Measurements from ENCODE around the gene MIPOL1. TPM values are rescaled to one million over a fixed set of nuclear protein-coding genes. Genes with fewer than 3 reads are reported as not detected.

MIPOL1 gene
- total RNA-seq, 3 donors from 2014 or later (not counting 1 experiment from before 2014, with no cell fraction given) = not detected

GRCh38 chr14:37501877-37502276 is 304.1 kb downstream of the MIPOL1 start:
- DNase-seq (no peak), ATAC-seq (no peak)
- H3K9me3 ChIP-seq (ENCODE audit: control insufficient read depth, insufficient read depth, low read length) = no peaks in the 10 kb centered on the region
- WGBS (ENCODE audit: insufficient coverage) = 74% methylated on average over 5 of the region's 5 CpGs
- no peaks in the 10 kb centered on the region for H3K4me1 Mint-ChIP-seq
- H3K27ac Mint-ChIP-seq = no peak overlapping the region
- H3K4me3 Mint-ChIP-seq = no peak overlapping the region
- H3K4me3 ChIP-seq (ENCODE audit: low read length) = no peak overlapping the region
- H3K36me3 Mint-ChIP-seq = no peaks in the 10 kb centered on the region
- no peaks in the 10 kb centered on the region for H3K27me3 ChIP-seq (ENCODE audit: control insufficient read depth, insufficient read depth, low read length)
- H3K27ac ChIP-seq (ENCODE audit: low read length) = no peak overlapping the region
- H3K36me3 ChIP-seq (ENCODE audit: control insufficient read depth, insufficient read depth, low read length) = no peaks in the 10 kb centered on the region
- peaks cover 10 to 13% of the 10 kb centered on the region in 2 donors for H3K9me3 Mint-ChIP-seq
- intact Hi-C loops (cut with micrococcal nuclease) = no loop called here
- H3K27me3 Mint-ChIP-seq (ENCODE audit: low read depth in 2 of 2) = no peaks in the 10 kb centered on the region
- no peak for TF ChIP-seq CTCF (IDR thresholded peaks at IDR 0.05)
- H3K4me1 ChIP-seq (ENCODE audit: control insufficient read depth, insufficient read depth, low read length) = no peaks in the 10 kb centered on the region

- Mint-ChIP-seq H3K27ac (no peak overlapping the region), H3K9me3 (peaks cover 14 to 15% of the 10 kb centered on the region in 2 donors), H3K36me3 (no peaks in the 10 kb centered on the region), H3K4me1 (no peaks in the 10 kb centered on the region), H3K27me3 (ENCODE audit: low read depth in 2 of 2) (no peaks in the 10 kb centered on the region), H3K4me3 (no peak overlapping the region)
- no peak overlapping the region for H3K27ac ChIP-seq (ENCODE audit: low read length)
- H3K36me3 ChIP-seq (ENCODE audit: control insufficient read depth, insufficient read depth, low read length) = no peaks in the 10 kb centered on the region
- no peaks in the 10 kb centered on the region for H3K4me1 ChIP-seq (ENCODE audit: control insufficient read depth, insufficient read depth, low read length)
- intact Hi-C loops (cut with micrococcal nuclease) = no loop called here
- no peak overlapping the region for H3K4me3 ChIP-seq (ENCODE audit: low read length)
- 100% methylated on average over 1 of the region's 3 CpGs for WGBS (ENCODE audit: insufficient coverage)
- DNase-seq (no peak), ATAC-seq (no peak)
- no peak for TF ChIP-seq CTCF (IDR thresholded peaks at IDR 0.05)
- H3K9me3 ChIP-seq (ENCODE audit: control insufficient read depth, insufficient read depth, low read length) = no peaks in the 10 kb centered on the region
- H3K27me3 ChIP-seq (ENCODE audit: control insufficient read depth, insufficient read depth, low read length) = no peaks in the 10 kb centered on the region
Observed at GRCh38 chr14:37508503-37508902, 310.8 kb downstream of the MIPOL1 start.

- Mint-ChIP-seq H3K9me3 (peaks cover 12 to 16% of the 10 kb centered on the region in 2 donors), H3K27me3 (ENCODE audit: low read depth in 2 of 2) (no peaks in the 10 kb centered on the region), H3K4me1 (no peaks in the 10 kb centered on the region), H3K4me3 (no peak overlapping the region), H3K36me3 (no peaks in the 10 kb centered on the region), H3K27ac (no peak overlapping the region)
- no peak for ATAC-seq
- Histone ChIP-seq H3K4me1 (ENCODE audit: control insufficient read depth, insufficient read depth, low read length) (no peaks in the 10 kb centered on the region), H3K4me3 (ENCODE audit: low read length) (no peak overlapping the region), H3K36me3 (ENCODE audit: control insufficient read depth, insufficient read depth, low read length) (no peaks in the 10 kb centered on the region), H3K27me3 (ENCODE audit: control insufficient read depth, insufficient read depth, low read length) (no peaks in the 10 kb centered on the region), H3K9me3 (ENCODE audit: control insufficient read depth, insufficient read depth, low read length) (no peaks in the 10 kb centered on the region), H3K27ac (ENCODE audit: low read length) (no peak overlapping the region)
- TF ChIP-seq CTCF (IDR thresholded peaks at IDR 0.05) = no peak
- intact Hi-C loops (cut with micrococcal nuclease) = no loop called here
- DNase-seq = no peak
- 93% methylated on average over 2 of the region's 3 CpGs for WGBS (ENCODE audit: insufficient coverage)
Observed at GRCh38 chr14:37512173-37512572, 314.4 kb downstream of the MIPOL1 start.

- H3K4me3 Mint-ChIP-seq = no peak overlapping the region
- H3K27ac Mint-ChIP-seq = no peak overlapping the region
- TF ChIP-seq CTCF (IDR thresholded peaks at IDR 0.05) = no peak
- no peak overlapping the region for H3K27ac ChIP-seq (ENCODE audit: low read length)
- H3K4me3 ChIP-seq (ENCODE audit: low read length) = no peak overlapping the region
- H3K4me1 ChIP-seq (ENCODE audit: control insufficient read depth, insufficient read depth, low read length) = no peaks in the 10 kb centered on the region
- no peaks in the 10 kb centered on the region for H3K36me3 Mint-ChIP-seq
- ATAC-seq (no peak), DNase-seq (no peak)
- H3K27me3 ChIP-seq (ENCODE audit: control insufficient read depth, insufficient read depth, low read length) = no peaks in the 10 kb centered on the region
- no peaks in the 10 kb centered on the region for H3K4me1 Mint-ChIP-seq
- intact Hi-C loops (cut with micrococcal nuclease) = no loop called here
- no peaks in the 10 kb centered on the region for H3K9me3 ChIP-seq (ENCODE audit: control insufficient read depth, insufficient read depth, low read length)
- peaks cover 6 to 12% of the 10 kb centered on the region in 2 donors for H3K9me3 Mint-ChIP-seq
- H3K36me3 ChIP-seq (ENCODE audit: control insufficient read depth, insufficient read depth, low read length) = no peaks in the 10 kb centered on the region
- WGBS (ENCODE audit: insufficient coverage) = 100% methylated on average over 3 of the region's 3 CpGs
- no peaks in the 10 kb centered on the region for H3K27me3 Mint-ChIP-seq (ENCODE audit: low read depth in 2 of 2)
Observed at GRCh38 chr14:37515771-37516170, 318.0 kb downstream of the MIPOL1 start.
